RCC 7860 (cell line): ENCODE results near the gene RASSF5.

ENCODE experiments used
- DNase-seq: peaks from one replicate; pipeline ENCODE4 v3.0.0-alpha.2; 2015; ENCODE audit warnings: low spot score
- FAIRE-seq: peaks from 2 replicates; lab custom pipeline; 2012; peaks lifted over from hg19 to GRCh38; lab: Jason Lieb, UNC

RASSF5 gene

DNA sequence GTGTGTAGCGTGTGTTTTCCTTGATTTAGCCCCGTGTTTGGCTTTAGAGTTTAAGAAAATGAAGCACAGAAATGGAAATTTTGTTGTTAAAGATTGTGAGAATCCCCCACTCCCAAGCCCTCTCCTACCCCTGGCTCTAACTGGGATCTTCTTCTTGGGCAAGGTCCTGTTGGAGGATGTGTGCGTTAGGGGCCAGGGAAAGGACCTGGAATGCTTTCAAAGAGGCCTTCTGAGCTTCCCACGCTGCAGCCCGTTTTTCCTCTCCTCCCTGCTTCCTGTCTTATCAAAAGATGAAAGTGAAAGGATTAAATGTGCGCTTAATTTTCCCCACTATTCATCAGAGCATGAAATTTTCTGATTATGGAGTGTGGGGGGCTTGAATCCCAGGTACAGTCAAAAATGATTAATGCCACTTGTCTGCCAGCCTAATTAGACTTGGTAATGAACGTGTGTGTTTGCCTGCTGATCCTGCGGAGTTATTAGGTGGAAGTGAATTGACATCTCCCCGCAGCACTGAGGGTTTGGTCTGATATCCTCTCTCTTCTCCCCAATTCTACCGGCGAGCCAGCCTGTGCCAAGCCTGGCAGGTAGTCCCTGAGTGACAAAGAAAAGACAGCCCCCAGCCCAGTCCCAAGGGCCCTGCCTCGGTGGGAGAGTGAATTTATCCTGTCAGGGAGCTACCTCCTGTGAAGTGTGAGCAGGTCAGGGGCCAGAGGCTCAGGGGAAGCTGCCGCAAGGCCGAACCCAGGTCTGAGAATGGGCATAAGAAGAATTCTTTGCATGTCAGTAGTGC, 4.9 kb downstream of the RASSF5 start:
- FAIRE-seq, result no peak

DNA sequence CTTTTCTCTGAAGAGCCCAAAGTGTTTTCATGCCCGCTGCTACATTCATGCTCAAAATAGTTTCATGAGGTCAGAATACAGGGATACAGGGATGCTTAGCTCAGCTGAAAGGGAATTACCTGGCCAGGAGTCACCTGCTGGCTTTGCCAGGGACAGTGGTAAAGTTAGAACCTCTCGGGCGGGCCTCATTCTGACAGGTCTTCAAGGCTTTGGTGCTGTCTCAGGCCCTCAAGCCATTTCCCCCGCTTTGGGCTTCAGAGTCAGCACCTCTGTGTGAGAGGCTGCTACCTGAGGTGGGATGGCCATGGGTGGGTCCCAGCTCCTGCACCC, 5.5 kb downstream of the RASSF5 start:
- FAIRE-seq, result no peak

More for the DNA sequence above, 4.9 kb downstream of the RASSF5 start:
- DNase-seq, result no peak

DNA sequence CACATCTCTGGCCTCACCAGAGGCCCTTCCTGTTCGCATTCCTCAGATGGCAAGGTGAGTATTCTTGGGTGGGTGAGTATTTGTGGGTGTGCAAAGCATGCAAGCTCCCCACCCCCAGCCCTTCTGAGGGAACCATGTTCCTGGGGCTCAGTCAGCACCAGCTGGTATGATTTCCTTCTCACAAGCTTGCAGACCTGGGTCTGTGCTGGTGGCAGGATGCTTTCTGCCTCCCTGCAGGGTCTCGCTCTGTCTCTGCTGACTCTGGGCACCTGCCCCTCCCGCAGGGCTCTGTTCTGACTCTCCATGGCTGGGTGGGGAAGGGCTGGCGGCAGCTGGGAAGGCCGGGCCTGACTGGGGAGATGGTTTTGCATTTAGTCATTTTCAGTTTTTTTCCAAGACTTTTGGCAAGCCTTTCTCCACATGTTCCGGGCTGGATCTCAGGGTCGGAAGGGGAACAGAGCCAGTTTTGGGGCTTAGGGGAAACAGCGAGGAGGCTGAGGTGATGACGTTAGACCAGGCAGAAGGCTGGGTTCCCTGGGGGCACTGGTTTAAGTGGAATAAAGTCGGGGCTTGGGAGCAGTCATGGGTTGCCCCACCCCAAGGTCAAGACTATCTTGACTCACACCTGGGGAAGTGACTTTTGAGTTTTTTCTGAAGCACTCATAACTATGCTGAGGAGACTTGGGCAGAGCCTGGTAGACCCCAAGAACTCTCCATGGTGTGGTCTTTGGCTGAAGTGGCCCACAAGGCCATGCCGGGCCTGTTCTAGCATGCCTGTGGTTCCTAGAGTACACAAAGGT, 6.2 kb downstream of the RASSF5 start:
- FAIRE-seq (no peak), DNase-seq (no peak)

More for the DNA sequence above, 5.5 kb downstream of the RASSF5 start:
- DNase-seq, result no peak

DNA sequence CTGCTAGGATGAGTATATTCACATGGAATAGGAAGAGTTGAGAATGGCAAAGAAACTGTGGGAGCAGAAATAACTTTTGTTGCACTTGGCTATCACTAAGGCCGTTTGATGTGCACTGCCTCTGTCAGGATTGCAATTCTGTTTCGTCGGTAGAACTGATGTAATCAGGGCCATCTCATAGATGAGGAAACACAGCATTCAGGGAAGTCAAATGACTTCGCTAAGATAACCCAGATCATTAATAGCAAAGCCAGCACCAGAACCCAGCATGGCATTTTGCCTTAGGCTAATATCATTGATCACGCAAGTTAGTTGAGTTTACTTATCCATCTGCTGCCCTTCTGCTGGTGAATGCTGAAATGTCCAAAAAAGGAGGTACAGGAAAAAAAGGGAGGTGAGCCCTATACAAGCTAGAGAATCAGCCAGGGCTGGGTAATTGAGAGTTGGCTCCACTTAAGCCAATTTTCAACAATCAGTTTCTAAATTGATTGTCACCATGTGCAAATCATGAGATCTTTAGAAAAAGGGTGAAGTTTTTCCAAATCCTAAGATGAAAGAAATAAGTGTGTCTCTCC, 7.6 kb downstream of the RASSF5 start:
- no peak for FAIRE-seq
- DNase-seq, result no peak

DNA sequence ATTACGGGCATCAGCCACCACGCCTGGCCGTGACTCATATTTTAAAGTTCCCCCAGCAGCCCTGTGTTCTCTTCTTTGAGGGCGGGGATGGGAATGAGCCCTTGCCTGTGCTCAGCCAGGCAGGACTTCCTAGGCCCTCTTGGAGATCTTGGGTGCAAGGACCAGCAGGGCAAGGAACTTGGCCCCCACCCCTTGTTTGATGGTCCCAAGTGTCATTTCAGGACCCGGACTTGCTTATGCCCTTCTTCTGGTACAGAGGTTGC, 9.3 kb downstream of the RASSF5 start:
- no peak for FAIRE-seq
- no peak for DNase-seq

DNA sequence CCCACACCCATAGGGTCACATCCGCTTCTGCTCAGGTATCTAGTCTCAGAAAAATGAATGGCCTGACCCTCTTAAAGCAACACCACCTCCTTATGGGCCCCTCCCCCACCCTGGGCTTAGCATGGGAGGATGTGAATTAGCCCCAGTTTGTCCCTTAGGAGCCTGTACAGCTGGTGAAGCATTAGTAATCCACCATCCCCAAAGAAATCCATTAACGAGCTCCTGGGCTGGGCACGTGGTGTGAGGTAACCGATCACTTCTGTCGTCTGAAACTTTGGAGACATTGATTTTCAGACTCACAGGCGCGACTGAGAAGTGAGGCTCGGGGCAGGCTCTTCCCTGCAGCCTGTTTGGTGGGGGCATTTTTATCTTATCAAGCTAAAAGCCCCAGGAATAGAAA, 10.5 kb downstream of the RASSF5 start:
- DNase-seq (no peak), FAIRE-seq (no peak)

DNA sequence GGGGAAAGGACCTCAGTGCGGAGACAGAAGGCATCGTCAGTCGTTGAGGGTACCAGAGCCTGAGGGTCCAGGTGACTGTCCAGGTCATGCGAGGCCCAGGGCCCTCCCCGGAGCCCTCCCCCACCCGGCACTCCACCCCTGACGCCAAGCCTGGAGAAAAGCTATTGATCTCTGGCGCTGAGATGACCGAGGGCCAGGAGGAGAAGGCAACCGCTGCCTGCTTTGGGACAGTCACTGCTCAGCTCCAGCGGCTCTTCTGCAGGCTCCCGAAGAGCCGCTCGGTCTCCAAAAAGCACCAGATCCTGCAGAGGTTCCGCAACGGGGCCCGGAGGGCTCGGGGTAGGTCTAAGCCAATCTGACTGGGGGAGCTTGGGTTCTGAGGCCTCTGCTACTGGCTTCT, 10.9 kb downstream of the RASSF5 start:
- DNase-seq (no peak), FAIRE-seq (no peak)

DNA sequence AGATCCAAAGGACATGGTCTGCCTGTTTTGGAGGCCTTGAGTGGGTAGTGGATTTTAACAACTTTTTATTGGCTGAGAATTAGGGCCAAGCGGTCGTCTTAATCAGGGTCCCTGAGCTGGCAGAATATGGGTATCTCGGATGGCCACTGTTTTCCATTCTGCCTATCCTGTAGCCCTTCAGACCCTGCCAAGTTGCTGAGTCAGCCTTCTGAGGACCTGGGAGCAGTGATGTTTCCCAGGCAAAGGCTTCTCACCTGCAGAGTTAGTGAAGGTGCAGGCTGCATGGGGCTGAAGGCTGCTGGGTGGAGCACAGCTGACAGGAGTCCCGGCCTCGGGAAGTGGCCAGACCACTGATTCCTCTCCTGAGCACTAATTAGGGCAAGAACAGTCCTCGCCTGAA, 11.4 kb downstream of the RASSF5 start:
- no peak for FAIRE-seq
- no peak for DNase-seq

DNA sequence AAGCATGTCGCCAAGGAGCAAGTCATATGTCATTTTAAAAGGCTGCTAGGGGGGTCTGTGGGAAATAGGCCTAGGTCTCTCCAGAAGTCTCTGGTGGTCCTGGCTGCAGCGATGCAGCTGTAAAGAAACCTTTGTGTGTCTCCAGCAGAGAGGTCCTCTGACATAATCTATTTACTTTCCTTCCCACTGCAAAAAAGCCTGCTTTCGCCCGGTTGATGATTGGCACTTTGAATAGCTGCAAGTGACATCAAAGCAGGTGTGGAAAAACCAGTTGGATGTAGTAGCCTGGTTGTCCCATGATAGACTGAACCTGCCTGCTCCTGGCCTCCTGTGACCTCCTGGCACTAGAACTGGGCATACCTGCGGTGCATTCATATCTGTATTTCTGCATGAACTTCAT, 13.8 kb downstream of the RASSF5 start:
- DNase-seq (no peak), FAIRE-seq (no peak)

DNA sequence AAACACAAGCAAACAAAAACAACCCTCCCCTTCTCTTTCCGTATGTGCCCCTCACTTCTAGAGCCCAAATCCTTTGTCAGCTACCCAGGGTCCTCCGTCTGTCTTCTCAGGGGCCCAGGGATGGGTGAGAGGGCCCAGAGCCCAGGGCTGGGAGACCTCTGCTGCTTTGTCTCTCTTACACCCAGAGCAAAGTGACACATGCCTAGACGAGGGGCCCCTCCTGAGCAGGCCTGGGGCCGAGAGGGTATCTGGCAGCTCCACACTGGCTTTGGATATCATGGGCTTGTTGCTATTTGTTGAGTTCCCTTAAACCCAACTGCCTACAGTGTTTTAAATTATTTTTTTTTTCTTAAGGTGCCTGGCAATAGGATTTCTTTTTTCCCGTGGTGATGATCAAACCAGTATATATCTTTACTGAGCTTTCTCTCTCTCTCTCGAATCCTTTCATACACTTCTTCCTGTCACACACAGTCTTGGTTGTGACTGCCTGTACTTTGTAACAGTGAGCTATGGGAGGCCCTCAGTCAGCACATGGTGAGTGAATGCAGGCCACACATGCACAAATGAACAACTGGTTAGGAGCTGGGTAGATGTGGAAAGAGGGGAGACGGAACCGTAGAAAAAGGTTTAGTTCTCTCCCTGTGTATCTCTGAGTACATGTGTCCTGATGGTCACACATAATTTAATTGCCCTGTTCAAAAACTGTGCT, 14.5 kb downstream of the RASSF5 start:
- DNase-seq (no peak), FAIRE-seq (no peak)

DNA sequence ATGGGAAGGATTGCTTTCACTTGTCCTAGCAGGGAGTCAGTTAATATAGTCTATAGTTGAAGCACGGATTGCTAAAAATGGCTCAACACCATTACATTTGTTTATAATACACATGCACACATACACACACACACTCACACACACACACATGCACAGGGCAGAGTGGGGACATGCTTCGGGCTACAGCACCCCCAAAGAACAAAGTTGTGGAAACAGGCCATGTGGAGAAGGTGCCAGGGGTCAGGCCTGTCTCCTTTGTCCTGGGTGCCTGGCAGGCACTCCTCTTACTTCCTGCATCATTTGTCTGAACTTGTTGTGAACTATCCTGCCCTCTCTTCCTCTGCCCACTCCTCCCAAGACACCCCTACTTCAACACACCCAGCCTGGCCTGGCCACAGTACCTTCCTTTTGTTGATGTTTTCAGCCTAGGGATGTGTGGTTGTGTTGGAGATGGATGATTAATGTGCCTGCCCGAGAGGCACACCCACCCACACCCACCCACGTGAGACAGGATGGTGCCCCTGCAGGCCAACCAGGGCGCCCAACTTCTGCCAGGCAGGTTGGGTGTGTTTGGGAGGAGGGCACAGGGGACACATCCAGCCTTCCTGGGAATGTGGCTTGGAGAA, 17.5 kb downstream of the RASSF5 start:
- DNase-seq, result no peak
- no peak for FAIRE-seq

DNA sequence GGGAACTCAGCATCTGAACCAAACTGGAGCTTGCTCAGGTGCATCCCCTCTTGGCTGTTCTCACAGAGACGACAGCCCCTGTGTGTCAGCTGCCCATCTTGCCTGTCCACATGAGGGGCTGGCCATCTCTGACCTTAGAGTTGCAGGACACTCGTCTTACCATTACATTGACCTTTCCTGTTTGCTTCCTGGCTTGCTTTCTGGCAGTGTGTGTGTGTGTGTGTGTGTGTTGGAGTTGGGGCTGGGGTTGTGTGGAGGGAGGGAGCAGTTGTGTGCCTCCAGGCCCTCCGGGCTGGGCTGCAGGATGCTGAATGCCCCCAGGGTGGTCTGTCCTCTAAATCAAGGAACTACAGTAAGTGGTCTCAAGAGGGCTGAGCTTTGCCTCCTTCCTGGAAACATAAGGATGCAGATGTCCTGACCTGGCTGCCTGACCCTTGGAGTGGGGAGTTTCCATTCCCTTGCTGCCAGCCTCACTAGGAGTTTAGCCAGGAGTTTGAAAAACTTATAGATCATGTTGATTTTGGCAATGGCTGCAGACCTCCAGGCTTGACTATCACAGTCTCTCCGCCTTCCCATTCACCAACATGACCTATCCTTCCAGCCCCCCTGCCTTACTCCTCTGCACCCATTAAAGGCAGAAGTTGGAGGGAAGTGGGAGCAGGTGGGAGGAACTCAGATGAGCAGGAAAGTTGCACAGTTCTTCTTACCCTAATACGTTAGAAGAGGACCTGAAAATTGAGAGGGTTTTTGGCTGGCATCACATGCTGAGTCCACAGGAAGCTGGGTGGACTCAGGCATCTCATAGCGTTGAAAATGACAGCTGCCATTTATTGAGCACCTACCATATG, 19.0 kb downstream of the RASSF5 start:
- DNase-seq (no peak), FAIRE-seq (no peak)

DNA sequence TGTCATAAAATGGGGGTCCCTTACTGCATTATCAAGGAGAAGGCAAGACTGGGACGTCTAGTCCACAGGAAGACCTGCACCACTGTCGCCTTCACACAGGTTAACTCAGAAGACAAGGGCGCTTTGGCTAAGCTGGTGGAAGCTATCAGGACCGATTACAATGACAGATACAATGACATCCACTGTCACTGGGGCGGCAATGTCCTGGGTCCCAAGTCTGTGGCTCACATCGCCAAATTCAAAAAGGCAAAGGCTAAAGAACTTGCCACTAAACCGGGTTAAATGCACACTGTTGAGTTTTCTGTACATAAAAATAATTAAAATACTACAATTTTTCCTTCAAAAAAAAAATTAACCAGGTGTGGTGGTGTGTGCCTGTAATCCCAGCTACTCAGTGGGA, 22.1 kb downstream of the RASSF5 start:
- no peak for FAIRE-seq
- DNase-seq, result no peak

DNA sequence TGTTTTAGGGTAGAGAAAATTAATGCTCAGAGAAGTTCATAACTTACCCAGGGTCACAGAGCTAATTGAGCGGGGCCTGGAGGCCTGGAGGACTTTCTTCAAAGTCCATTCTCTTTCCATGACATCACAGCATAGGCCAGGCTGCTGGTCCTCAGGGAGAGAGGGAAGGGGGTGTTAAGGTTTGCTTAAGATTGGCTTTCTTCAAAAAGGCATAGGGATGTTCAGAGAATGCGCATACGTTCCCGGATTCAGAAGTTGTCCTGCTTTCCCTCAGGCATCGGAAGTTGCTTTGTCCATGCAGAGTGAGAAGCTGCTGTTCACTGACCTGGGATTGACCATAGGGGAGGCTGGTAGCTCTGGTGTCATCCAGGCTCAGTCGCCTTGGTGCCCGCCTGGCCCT, 25.0 kb downstream of the RASSF5 start:
- DNase-seq (no peak), FAIRE-seq (no peak)

DNA sequence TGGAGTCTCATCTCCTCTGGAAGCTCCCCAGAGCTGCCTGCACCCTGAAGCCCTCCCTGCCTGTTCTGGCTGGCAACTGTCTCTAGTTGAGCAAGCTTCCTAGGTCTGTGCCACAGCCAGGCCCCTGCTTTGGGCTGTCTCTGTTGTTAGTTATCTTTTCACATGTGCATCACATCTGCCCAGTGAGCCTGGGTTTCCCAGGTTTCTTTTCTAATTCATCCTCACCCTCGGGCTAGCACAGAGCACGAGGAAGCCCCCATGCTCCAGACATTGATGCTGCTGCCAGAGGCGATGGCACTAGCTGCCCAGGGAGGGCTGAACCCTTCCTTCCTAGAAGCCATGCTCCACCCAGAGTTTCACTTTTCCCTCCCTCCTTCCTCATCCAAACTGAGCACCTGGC, 27.2 kb downstream of the RASSF5 start:
- no peak for DNase-seq
- FAIRE-seq, result no peak

DNA sequence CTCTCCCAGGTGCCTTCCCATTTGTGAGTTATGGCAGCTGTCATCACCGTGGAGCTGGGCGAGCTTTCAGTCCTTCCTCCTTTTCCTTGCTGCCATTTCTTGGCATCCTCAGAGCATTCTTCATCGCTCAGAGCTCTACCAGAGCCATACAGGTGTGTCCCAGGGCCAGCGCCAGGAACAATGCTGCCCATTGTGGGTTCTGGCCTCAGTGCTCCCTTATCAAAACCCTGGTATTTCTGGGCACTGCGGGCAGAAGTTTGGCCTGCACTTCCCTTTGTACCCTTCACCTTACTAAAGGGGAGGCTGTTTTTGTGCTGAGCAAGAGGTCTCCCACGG, 28.5 kb downstream of the RASSF5 start:
- no peak for DNase-seq
- no peak for FAIRE-seq

DNA sequence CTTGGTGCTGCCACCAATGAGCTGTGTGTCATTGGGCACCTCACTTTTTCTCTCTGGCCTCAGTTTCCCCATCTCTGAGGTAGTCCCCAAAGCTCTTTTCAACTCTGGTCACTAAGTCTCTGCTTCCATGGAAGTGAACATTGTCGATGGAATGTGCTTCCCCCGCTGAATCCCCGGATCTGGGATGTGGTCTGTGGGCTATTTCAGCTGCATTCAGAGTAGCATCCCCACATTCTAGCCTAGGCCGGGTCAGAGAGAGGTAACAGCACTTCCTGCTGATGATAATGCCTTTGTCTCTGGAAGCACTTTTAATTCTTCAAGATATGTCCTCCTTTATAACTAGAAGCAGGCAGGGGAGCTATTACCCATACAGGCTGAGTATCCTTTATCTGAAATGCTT, 29.8 kb downstream of the RASSF5 start:
- FAIRE-seq, result no peak

DNA sequence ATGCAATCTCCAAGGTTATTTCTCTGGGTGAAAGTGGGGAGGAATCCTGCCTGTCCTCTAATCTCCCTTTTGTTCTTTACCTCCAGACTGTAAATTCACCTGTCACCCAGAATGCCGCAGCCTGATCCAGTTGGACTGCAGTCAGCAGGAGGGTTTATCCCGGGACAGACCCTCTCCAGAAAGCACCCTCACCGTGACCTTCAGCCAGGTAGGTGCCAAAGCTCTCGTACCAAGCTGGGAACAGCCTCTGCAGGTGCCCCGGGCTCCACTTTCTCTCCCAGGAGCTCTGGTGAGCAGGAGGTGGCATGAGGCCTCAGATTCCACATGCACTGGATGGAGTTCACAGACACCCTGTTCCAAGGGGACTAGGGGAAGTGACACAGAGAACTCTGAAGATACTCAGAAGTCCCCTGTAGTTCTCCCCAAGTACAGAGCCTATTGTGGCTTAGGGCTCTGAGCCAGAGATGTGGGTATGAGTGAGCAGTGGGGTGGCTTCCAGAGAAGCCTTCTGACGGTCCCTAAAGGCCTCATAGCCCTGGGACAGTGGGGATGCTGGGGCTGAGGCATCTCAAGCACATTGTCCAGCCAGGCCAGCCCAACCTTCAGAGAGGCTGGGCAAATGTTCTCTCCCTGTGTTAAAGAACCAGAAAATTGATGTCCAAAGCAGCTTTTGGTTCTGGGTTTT, 30.9 kb downstream of the RASSF5 start:
- FAIRE-seq (no peak), DNase-seq (no peak)

More for the DNA sequence above, 29.8 kb downstream of the RASSF5 start:
- DNase-seq, result no peak

DNA sequence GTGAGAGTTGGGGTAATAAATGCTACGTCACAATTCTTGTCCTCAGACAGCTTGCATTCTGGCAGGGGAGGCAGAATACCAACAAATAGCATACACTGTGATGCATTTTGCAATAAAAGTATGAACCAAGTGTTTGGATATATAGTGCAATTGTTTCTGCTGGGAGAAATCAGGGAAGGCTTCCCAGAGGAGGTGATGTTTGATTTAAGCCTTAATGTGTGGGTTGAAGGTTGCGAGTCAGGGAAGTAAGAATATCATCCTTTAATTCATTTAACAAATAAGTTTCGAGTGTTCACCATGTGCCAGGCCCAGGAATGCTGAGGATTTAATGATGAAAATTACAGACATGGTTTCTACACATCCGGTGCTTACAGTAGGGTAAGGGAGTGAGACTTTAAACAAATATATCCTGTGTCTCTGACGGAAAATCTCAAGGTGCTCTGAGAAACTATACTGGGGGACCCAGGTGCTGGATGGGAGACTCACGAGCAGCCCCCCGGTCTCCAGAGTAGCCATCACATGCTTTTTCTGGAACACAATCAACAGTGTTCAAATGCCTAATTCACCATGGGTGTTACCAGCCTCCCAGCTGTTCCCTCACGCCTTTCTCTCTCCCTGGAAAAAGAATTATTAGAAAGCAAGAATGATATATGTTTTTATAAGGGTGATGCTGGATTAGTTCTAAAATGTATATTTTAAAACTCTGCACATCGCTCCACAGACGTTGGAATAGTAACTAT, 31.7 kb downstream of the RASSF5 start:
- FAIRE-seq, result no peak
- DNase-seq, result no peak
